ENCODE results near the gene RAD17. TPM values are rescaled to one million over a fixed set of nuclear protein-coding genes. Genes with fewer than 3 reads are reported as not detected.
A peak's percentile ranks its signal among the peaks of the same experiment; 100 is the strongest.
"Not testable (repeated sequence)": the region's sequence is repeated elsewhere in the genome, so short reads cannot be mapped to it uniquely, and the experiment has no call there.

The RAD17 gene
- total RNA-seq, 1 donor from 2014 or later: 11.7 TPM

- no peak for DNase-seq (ENCODE audit: low read depth in 2 of 2)
These were observed 8.8 kb downstream of the RAD17 start for GRCh38 chr5:69378376-69378775.

- DNase-seq (ENCODE audit: low read depth in 2 of 2): no peak
These were observed 35.2 kb downstream of the RAD17 start for GRCh38 chr5:69404659-69405330.

- peak; percentile 29 to 72 for DNase-seq (ENCODE audit: low read depth in 2 of 2)
These were observed 45.4 kb downstream of the RAD17 start, which contains the start of gene MARVELD2 for GRCh38 chr5:69414885-69415583. Gene MARVELD2 (plus strand): TSS chr5:69415116. CDS start chr5:69419386, 4,270 bp downstream.

GRCh38 chr5:69415584-69415958, 46.0 kb downstream of the RAD17 start:
- DNase-seq (ENCODE audit: low read depth in 2 of 2): no peak

- no peak for DNase-seq (ENCODE audit: low read depth in 2 of 2)
These were observed 46.6 kb downstream of the RAD17 start for GRCh38 chr5:69416180-69416579.

- no peak for DNase-seq (ENCODE audit: low read depth in 2 of 2)
These were observed 47.1 kb downstream of the RAD17 start for GRCh38 chr5:69416699-69417098.

- DNase-seq (ENCODE audit: low read depth in 2 of 2): no peak
These were observed 48.9 kb downstream of the RAD17 start for GRCh38 chr5:69418554-69418953.

GRCh38 chr5:69431424-69432303, 62.0 kb downstream of the RAD17 start:
- DNase-seq (ENCODE audit: low read depth in 2 of 2): no peak

- DNase-seq (ENCODE audit: low read depth in 2 of 2): no peak
These were observed 63.0 kb downstream of the RAD17 start for GRCh38 chr5:69432412-69433206.

GRCh38 chr5:69435276-69435884, 65.8 kb downstream of the RAD17 start:
- not testable (repeated sequence) for DNase-seq (ENCODE audit: low read depth in 2 of 2)

- no peak for DNase-seq (ENCODE audit: low read depth in 2 of 2)
These were observed 74.6 kb downstream of the RAD17 start for GRCh38 chr5:69444127-69444754.

- DNase-seq (ENCODE audit: low read depth in 2 of 2): no peak
These were observed 79.9 kb downstream of the RAD17 start for GRCh38 chr5:69449511-69449910.

- DNase-seq (ENCODE audit: low read depth in 2 of 2): peak in 1 of 2 donors; percentile 40
These were observed 80.5 kb downstream of the RAD17 start for GRCh38 chr5:69450116-69450515.

- DNase-seq (ENCODE audit: low read depth in 2 of 2): not testable (repeated sequence)
These were observed 80.9 kb downstream of the RAD17 start for GRCh38 chr5:69450527-69450926.

GRCh38 chr5:69451941-69452647, 82.5 kb downstream of the RAD17 start:
- DNase-seq (ENCODE audit: low read depth in 2 of 2): no peak

GRCh38 chr5:69453487-69453886, 83.9 kb downstream of the RAD17 start:
- not testable (repeated sequence) for DNase-seq (ENCODE audit: low read depth in 2 of 2)

GRCh38 chr5:69454460-69455249, 85.0 kb downstream of the RAD17 start:
- DNase-seq (ENCODE audit: low read depth in 2 of 2): no peak

- DNase-seq (ENCODE audit: low read depth in 2 of 2): not testable (repeated sequence)
These were observed 85.9 kb downstream of the RAD17 start for GRCh38 chr5:69455428-69455988.

Measured in dermis microvascular lymphatic vessel endothelial cell (primary cell).